ENCODE measurements around the gene HIPK2.

GRCh38 chr7:139711991-139712743 is 65.6 kb downstream of the HIPK2 start:
- TF ChIP-seq CTCF (conservative IDR thresholded peaks at IDR 0.05; ENCODE audit: low read length) (no peak), EZH2phosphoT487 (IDR thresholded peaks at IDR 0.05; ENCODE audit: borderline replicate concordance) (no peak)
